ENCODE data around the gene SBNO2. TPM values are rescaled to one million over a fixed set of nuclear protein-coding genes. Genes with fewer than 3 reads are reported as not detected.

Gene SBNO2
- total RNA-seq, 2 donors from 2014 or later = 65.5 to 77.1 TPM

GRCh38 chr19:1125601-1126467, 48.2 kb downstream of the SBNO2 start:
- peaks cover 7% of the 10 kb centered on the region for H3K4me1 ChIP-seq
- H3K4me3 ChIP-seq = no peak overlapping the region
- intact Hi-C loops (cut with DNase I) = no loop called here

GRCh38 chr19:1123885-1124677, 50.0 kb downstream of the SBNO2 start:
- Histone ChIP-seq H3K4me3 (no peak overlapping the region), H3K4me1 (no peaks in the 10 kb centered on the region), H3K27ac (no peak overlapping the region), H3K9me3 (no peaks in the 10 kb centered on the region), H3K9ac (ENCODE audit: low read depth in 2 of 2, low read length in 2 of 2) (no peak overlapping the region), H3K27me3 (no peaks in the 10 kb centered on the region), H3K36me3 (peaks cover 50% of the 10 kb centered on the region)
- no peak for DNase-seq
- no peak for TF ChIP-seq CTCF (IDR thresholded peaks at IDR 0.05)
- intact Hi-C loops (cut with DNase I) = no loop called here

More at GRCh38 chr19:1125601-1126467, 48.2 kb downstream of the SBNO2 start:
- Histone ChIP-seq H3K27me3 (no peaks in the 10 kb centered on the region), H3K9me3 (no peaks in the 10 kb centered on the region), H3K27ac (no peak overlapping the region), H3K36me3 (peaks cover 37% of the 10 kb centered on the region), H3K9ac (ENCODE audit: low read depth in 2 of 2, low read length in 2 of 2) (no peak overlapping the region)
- DNase-seq = no peak
- TF ChIP-seq CTCF (IDR thresholded peaks at IDR 0.05) = no peak

GRCh38 chr19:1123381-1123780, 50.7 kb downstream of the SBNO2 start:
- no peak for DNase-seq
- H3K4me3 ChIP-seq = no peak overlapping the region
- intact Hi-C loops (cut with DNase I) = no loop called here
- H3K36me3 ChIP-seq = peaks cover 57% of the 10 kb centered on the region
- no peak overlapping the region for H3K27ac ChIP-seq
- no peaks in the 10 kb centered on the region for H3K9me3 ChIP-seq
- no peak for TF ChIP-seq CTCF (IDR thresholded peaks at IDR 0.05)
- no peak overlapping the region for H3K9ac ChIP-seq (ENCODE audit: low read depth in 2 of 2, low read length in 2 of 2)
- no peaks in the 10 kb centered on the region for H3K27me3 ChIP-seq
- no peaks in the 10 kb centered on the region for H3K4me1 ChIP-seq

GRCh38 chr19:1122972-1123363, 51.1 kb downstream of the SBNO2 start:
- no peaks in the 10 kb centered on the region for H3K4me1 ChIP-seq
- peaks cover 59% of the 10 kb centered on the region for H3K36me3 ChIP-seq
- DNase-seq = peak; percentile 82

More at GRCh38 chr19:1122972-1123363, 51.1 kb downstream of the SBNO2 start:
- no peak for TF ChIP-seq CTCF (IDR thresholded peaks at IDR 0.05)
- intact Hi-C loops (cut with DNase I) = no loop called here
- Histone ChIP-seq H3K9ac (ENCODE audit: low read depth in 2 of 2, low read length in 2 of 2) (no peak overlapping the region), H3K27ac (no peak overlapping the region), H3K4me3 (no peak overlapping the region), H3K27me3 (no peaks in the 10 kb centered on the region), H3K9me3 (no peaks in the 10 kb centered on the region)

Measured in colonic mucosa (tissue), 4 donors.